Astrocyte (in vitro differentiated cells and primary cell): Measurements from ENCODE around the gene NREP. TPM values are rescaled to one million over a fixed set of nuclear protein-coding genes. Genes with fewer than 3 reads are reported as not detected.

Experiments used
- DNase-seq: peaks from one replicate; pipeline ENCODE4 v3.0.0-alpha.2; 2010; ENCODE audit warnings: low read depth
- FAIRE-seq: peaks from 2 replicates; lab custom pipeline; 2011; peaks lifted over from hg19 to GRCh38; lab: Jason Lieb, UNC
- H2AFZ ChIP-seq: 2 replicates; pipeline ENCODE4 v1.6.0; 2012; ENCODE audit warnings: low read depth, low read length, inconsistent platforms
- H3K27ac ChIP-seq: 2 replicates; pipeline ENCODE4 v1.5.1; 2011; ENCODE audit warnings: low read depth, low read length, inconsistent platforms
- H3K27me3 ChIP-seq: 2 replicates; pipeline ENCODE4 v1.6.0; 2011; ENCODE audit warnings: low read length, inconsistent platforms; ENCODE audit not compliant: insufficient read depth
- H3K36me3 ChIP-seq: 2 replicates; pipeline ENCODE4 v1.5.1; 2011; ENCODE audit warnings: low read length, inconsistent platforms; ENCODE audit not compliant: insufficient read depth
- H3K4me1 ChIP-seq: 2 replicates; pipeline ENCODE4 v1.5.1; 2011; ENCODE audit warnings: low read length, inconsistent platforms; ENCODE audit not compliant: insufficient read depth
- H3K4me2 ChIP-seq: 2 replicates; pipeline ENCODE4 v1.6.0; 2012; ENCODE audit warnings: low read length, inconsistent platforms
- H3K4me3 ChIP-seq: 2 replicates; pipeline ENCODE4 v1.5.1; 2011; ENCODE audit warnings: low read depth, mild to moderate bottlenecking, low read length, inconsistent platforms; ENCODE audit not compliant: insufficient read depth
- H3K79me2 ChIP-seq: 2 replicates; pipeline ENCODE4 v1.6.0; 2012; ENCODE audit warnings: mild to moderate bottlenecking, low read length, inconsistent platforms; ENCODE audit not compliant: insufficient read depth
- H3K9ac ChIP-seq: 2 replicates; pipeline ENCODE4 v1.6.0; 2012; ENCODE audit warnings: mild to moderate bottlenecking, low read length, inconsistent platforms
- H3K9me3 ChIP-seq: 2 replicates; pipeline ENCODE4 v1.5.1; 2012; ENCODE audit warnings: low read depth, mild to moderate bottlenecking, low read length, inconsistent platforms; ENCODE audit not compliant: insufficient read depth
- H4K20me1 ChIP-seq: 2 replicates; pipeline ENCODE4 v1.6.0; 2012; ENCODE audit warnings: low read length, inconsistent platforms; ENCODE audit not compliant: insufficient read depth
- H3K27ac Mint-ChIP-seq: one replicate; pipeline ENCODE4 v1.8.0; 2021; ENCODE audit warnings: mild to moderate bottlenecking, mixed read lengths; ENCODE audit not compliant: unreplicated experiment
- H3K27me3 Mint-ChIP-seq: one replicate; pipeline ENCODE4 v1.8.0; 2021; ENCODE audit warnings: low read depth, mixed read lengths; ENCODE audit not compliant: unreplicated experiment
- H3K36me3 Mint-ChIP-seq: one replicate; pipeline ENCODE4 v1.8.0; 2021; ENCODE audit warnings: low read depth, mixed read lengths; ENCODE audit not compliant: unreplicated experiment
- H3K4me1 Mint-ChIP-seq: one replicate; pipeline ENCODE4 v1.8.0; 2021; ENCODE audit warnings: low read depth, mixed read lengths; ENCODE audit not compliant: unreplicated experiment
- H3K4me3 Mint-ChIP-seq: one replicate; pipeline ENCODE4 v1.8.0; 2021; ENCODE audit warnings: mild to moderate bottlenecking, moderate library complexity, mixed read lengths; ENCODE audit not compliant: unreplicated experiment
- H3K9me3 Mint-ChIP-seq: one replicate; pipeline ENCODE4 v1.8.0; 2021; ENCODE audit warnings: mild to moderate bottlenecking, mixed read lengths; ENCODE audit not compliant: unreplicated experiment
- CTCF ChIP-seq: IDR thresholded peaks from 2 replicates; pipeline ENCODE4 v1.5.1; 2011; ENCODE audit warnings: low read depth, mild to moderate bottlenecking, inconsistent platforms, low read length, moderate library complexity; ENCODE audit not compliant: insufficient read depth
- EZH2 ChIP-seq: IDR thresholded peaks from 2 replicates; pipeline ENCODE4 v1.6.1; 2012; ENCODE audit warnings: mild to moderate bottlenecking, low read length, inconsistent platforms; ENCODE audit not compliant: insufficient read depth
- total RNA-seq: library from RNA; stranded (reverse); gene quantifications from 2 replicates; pipeline ENCODE4 v1.2.1, GENCODE V29; 2021

Gene NREP
- total RNA-seq, 1 donor from 2014 or later: 185 TPM

DNA sequence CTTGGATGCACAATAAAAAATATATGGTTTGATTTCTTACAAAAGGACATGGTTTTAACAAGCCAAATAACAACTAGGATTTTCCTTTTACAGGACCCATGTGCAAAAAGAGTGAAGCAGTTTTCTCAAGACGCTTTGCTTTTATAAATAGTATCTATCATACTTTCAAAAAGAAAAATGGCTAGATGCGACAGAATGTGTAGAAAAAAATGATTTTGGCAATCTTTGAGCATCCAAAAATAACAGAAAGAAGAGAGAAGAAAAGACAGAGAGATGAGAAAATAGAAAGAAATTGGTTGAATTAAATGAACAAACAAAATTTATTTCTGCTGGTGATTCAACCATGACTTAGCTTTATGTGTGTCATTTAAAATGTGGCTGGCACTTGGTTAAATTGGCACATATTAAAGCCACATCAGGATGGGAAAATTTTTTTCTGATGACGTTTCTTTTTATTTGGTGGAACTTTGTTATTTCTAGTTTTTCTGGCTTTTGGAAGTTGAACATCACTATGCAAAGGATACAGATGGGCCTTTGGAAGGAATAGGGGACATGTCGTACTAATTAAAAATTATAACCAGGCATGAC, 35.6 kb upstream of the NREP start:
- no peaks in the 10 kb centered on the region for H3K9me3 ChIP-seq
- TF ChIP-seq CTCF (no peak), EZH2 (no peak)
- no peak overlapping the region for H3K4me3 ChIP-seq
- no peak overlapping the region for H3K4me3 Mint-ChIP-seq
- no peaks in the 10 kb centered on the region for H3K36me3 ChIP-seq
- H3K27ac Mint-ChIP-seq: no peak overlapping the region
- H3K9me3 Mint-ChIP-seq: peaks cover 2% of the 10 kb centered on the region
- FAIRE-seq (no peak), DNase-seq (peak; percentile 47)
- no peaks in the 10 kb centered on the region for H3K36me3 Mint-ChIP-seq
- H3K27ac ChIP-seq: peak overlapping the region; percentile 18
- H3K4me2 ChIP-seq: no peak overlapping the region
- no peak overlapping the region for H2AFZ ChIP-seq
- no peaks in the 10 kb centered on the region for H4K20me1 ChIP-seq
- H3K4me1 ChIP-seq: no peaks in the 10 kb centered on the region
- H3K79me2 ChIP-seq: no peaks in the 10 kb centered on the region
- H3K27me3 ChIP-seq: no peaks in the 10 kb centered on the region
- H3K9ac ChIP-seq: no peak overlapping the region
- no peaks in the 10 kb centered on the region for H3K4me1 Mint-ChIP-seq
- H3K27me3 Mint-ChIP-seq: no peaks in the 10 kb centered on the region

DNA sequence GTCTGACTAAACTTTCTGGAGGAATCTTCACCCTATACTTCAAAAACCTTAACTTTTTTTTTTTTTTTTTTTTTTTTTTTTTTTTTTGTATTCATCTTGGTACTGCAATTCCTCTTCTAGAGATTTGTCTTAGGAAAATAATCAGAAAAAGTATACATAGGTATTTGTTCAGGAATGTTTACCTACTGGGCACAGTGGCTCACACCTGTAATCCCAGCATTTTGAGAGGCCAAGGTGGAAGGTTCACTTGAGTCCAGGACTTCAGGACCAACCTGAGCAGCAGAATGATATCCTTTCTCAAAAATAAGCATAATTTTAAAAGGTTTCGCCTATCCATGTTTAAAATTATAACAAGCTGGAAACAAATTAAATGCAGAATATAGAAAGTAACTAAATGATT, 33.3 kb upstream of the NREP start:
- no peaks in the 10 kb centered on the region for H3K9me3 ChIP-seq
- no peak for DNase-seq
- H3K27me3 Mint-ChIP-seq: no peaks in the 10 kb centered on the region
- no peak for FAIRE-seq
- H3K4me3 Mint-ChIP-seq: no peak overlapping the region
- H3K27me3 ChIP-seq: no peaks in the 10 kb centered on the region
- no peaks in the 10 kb centered on the region for H3K36me3 ChIP-seq
- H3K79me2 ChIP-seq: no peaks in the 10 kb centered on the region
- no peak overlapping the region for H3K27ac ChIP-seq
- H3K27ac Mint-ChIP-seq: no peak overlapping the region
- H3K9me3 Mint-ChIP-seq: no peaks in the 10 kb centered on the region
- no peaks in the 10 kb centered on the region for H3K36me3 Mint-ChIP-seq
- no peak overlapping the region for H3K4me2 ChIP-seq
- TF ChIP-seq EZH2 (no peak), CTCF (no peak)
- H3K4me1 Mint-ChIP-seq: peaks cover 5% of the 10 kb centered on the region
- H3K4me3 ChIP-seq: no peak overlapping the region
- H4K20me1 ChIP-seq: no peaks in the 10 kb centered on the region
- H3K4me1 ChIP-seq: no peaks in the 10 kb centered on the region
- no peak overlapping the region for H3K9ac ChIP-seq
- no peak overlapping the region for H2AFZ ChIP-seq

DNA sequence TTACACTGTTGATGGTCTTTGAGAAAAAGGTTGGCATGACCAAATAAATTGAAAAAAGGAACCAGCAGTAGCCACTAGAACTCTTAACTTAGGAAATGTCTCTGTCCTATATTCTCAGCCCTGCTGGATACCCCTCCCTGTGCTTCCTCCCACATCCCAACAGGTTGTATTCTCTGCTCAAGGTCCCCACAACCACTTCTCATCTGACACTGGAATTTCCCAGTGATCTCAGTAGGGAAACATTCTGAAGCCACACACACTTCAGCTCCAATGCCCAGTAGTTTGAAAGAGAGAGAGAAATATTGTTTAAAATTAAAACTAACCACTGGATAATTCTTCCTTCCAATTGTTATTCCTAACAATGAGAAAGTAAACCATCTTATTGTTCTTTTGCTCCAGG, 30.0 kb upstream of the NREP start:
- Histone ChIP-seq H3K9me3 (no peaks in the 10 kb centered on the region), H3K4me2 (no peak overlapping the region), H3K4me1 (no peaks in the 10 kb centered on the region), H2AFZ (no peak overlapping the region), H3K9ac (no peak overlapping the region), H4K20me1 (no peaks in the 10 kb centered on the region), H3K36me3 (no peaks in the 10 kb centered on the region), H3K4me3 (no peak overlapping the region), H3K79me2 (no peaks in the 10 kb centered on the region), H3K27me3 (no peaks in the 10 kb centered on the region), H3K27ac (no peak overlapping the region)
- Mint-ChIP-seq H3K4me3 (no peak overlapping the region), H3K27ac (no peak overlapping the region), H3K9me3 (no peaks in the 10 kb centered on the region), H3K36me3 (no peaks in the 10 kb centered on the region), H3K4me1 (peaks cover 9% of the 10 kb centered on the region), H3K27me3 (no peaks in the 10 kb centered on the region)
- TF ChIP-seq CTCF (no peak), EZH2 (no peak)
- FAIRE-seq (no peak), DNase-seq (no peak)
